Erythroblast (primary cell): ENCODE data around the gene CS.

Experiments
- GATA1 ChIP-seq: IDR thresholded peaks from 2 replicates; pipeline ENCODE4 v1.6.1; 2011; ENCODE audit warnings: low read depth, mild to moderate bottlenecking, control low read depth, low read length, moderate library complexity
- POLR2A ChIP-seq: IDR thresholded peaks from 2 replicates; pipeline ENCODE4 v1.6.1; 2011; ENCODE audit warnings: mild to moderate bottlenecking, low read length

DNA sequence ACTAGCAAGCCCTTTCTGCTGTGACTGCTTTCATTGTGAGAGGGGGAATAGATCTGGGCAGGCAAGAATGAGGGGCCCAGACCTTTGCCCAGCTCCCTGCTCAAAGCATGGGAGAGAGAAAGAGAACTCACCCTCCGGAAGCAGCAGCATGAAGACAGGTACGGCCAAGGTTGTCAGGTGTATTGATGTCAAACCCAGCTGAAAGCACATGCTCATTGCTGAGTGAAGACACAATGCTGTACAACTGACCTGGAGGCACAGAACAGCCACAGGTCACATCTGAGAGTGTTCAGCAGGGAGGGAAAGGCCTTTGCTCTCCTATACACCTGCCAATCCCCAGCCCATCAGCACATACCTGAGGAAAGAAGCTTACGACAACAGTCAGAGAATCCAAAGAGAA lies 47.5 kb downstream of the CS start:
- TF ChIP-seq POLR2A (no peak), GATA1 (no peak)
